OCI-LY7 (cell line): ENCODE data around the gene TRMU. TPM values are rescaled to one million over a fixed set of nuclear protein-coding genes. Genes with fewer than 3 reads are reported as not detected.

Experiments used
- BruUV-seq: library from RNA; stranded (reverse); fragments of 400-500 nt; replicated peaks from 2 replicates; lab custom pipeline; 2021; lab: Mats Ljungman, UMichigan
- CTCF ChIA-PET: fragments of 300-600 bp; sonication (Branson Sonifier 250); formaldehyde crosslinking; loops from one replicate; lab custom pipeline; 2022; ENCODE audit warnings: antibody characterized with exemption; ENCODE audit not compliant: unreplicated experiment; lab: Charles Lee
- POLR2A ChIA-PET: fragments of 300-600 bp; sonication (Branson Sonifier 250); formaldehyde crosslinking; loops from one replicate; lab custom pipeline; 2022; ENCODE audit warnings: antibody characterized with exemption; lab: Charles Lee
- DNase-seq: peaks from one replicate; pipeline ENCODE4 v3.0.0-alpha.2; 2015; ENCODE audit warnings: low spot score
- H2AFZ ChIP-seq: fragments of 200-600 bp; sonication (generic), shearing (Covaris generic); 2 replicates; pipeline ENCODE4 v1.6.1; 2014; ENCODE audit warnings: mild to moderate bottlenecking, antibody characterized with exemption, low read length, moderate library complexity
- H3K27ac ChIP-seq: fragments of 200-600 bp; sonication (generic); 2 replicates; pipeline ENCODE4 v1.5.1; 2014; ENCODE audit warnings: mixed run types, low read depth, mild to moderate bottlenecking, moderate library complexity, low read length, inconsistent platforms; ENCODE audit not compliant: poor library complexity, severe bottlenecking
- H3K36me3 ChIP-seq: fragments of 200-600 bp; sonication (generic); 2 replicates; pipeline ENCODE4 v1.6.1; 2014; ENCODE audit warnings: mild to moderate bottlenecking, antibody characterized with exemption, low read length, moderate library complexity, mixed read lengths; ENCODE audit not compliant: insufficient read depth
- H3K4me1 ChIP-seq: fragments of 200-600 bp; sonication (generic); 2 replicates; pipeline ENCODE4 v1.5.1; 2014; ENCODE audit warnings: mild to moderate bottlenecking, low read length; ENCODE audit not compliant: insufficient read depth, poor library complexity, severe bottlenecking
- H3K4me2 ChIP-seq: fragments of 200-600 bp; sonication (generic); 2 replicates; pipeline ENCODE4 v1.6.1; 2014; ENCODE audit warnings: mild to moderate bottlenecking, low read length
- H3K4me3 ChIP-seq: fragments of 200-600 bp; sonication (generic); 2 replicates; pipeline ENCODE4 v1.5.1; 2014; ENCODE audit warnings: mild to moderate bottlenecking, low read depth, low read length; ENCODE audit not compliant: poor library complexity, severe bottlenecking
- H3K79me2 ChIP-seq: fragments of 200-600 bp; sonication (generic); 2 replicates; pipeline ENCODE4 v1.6.1; 2016; ENCODE audit warnings: low read depth, mild to moderate bottlenecking, low read length, moderate library complexity, mixed read lengths; ENCODE audit not compliant: insufficient read depth
- H3K9me2 ChIP-seq: fragments of 200-600 bp; sonication (generic); 2 replicates; pipeline ENCODE4 v1.6.1; 2016; ENCODE audit warnings: mild to moderate bottlenecking, low read length, mixed read lengths; ENCODE audit not compliant: insufficient read depth
- H3K9me3 ChIP-seq: fragments of 200-600 bp; sonication (generic); 2 replicates; pipeline ENCODE4 v1.6.1; 2014; ENCODE audit warnings: mild to moderate bottlenecking, mixed run types, low read length, mixed read lengths
- H4K20me1 ChIP-seq: fragments of 200-600 bp; sonication (generic); 2 replicates; pipeline ENCODE4 v1.6.1; 2014; ENCODE audit warnings: mild to moderate bottlenecking, antibody characterized with exemption, low read length, moderate library complexity, mixed read lengths; ENCODE audit not compliant: insufficient read depth
- CTCF ChIP-seq: fragments of 200-600 bp; sonication (generic); conservative IDR thresholded peaks from 2 replicates; pipeline ENCODE4 v1.5.1; 2014; ENCODE audit warnings: mild to moderate bottlenecking, antibody characterized with exemption, low read length, moderate library complexity, mixed read lengths
- EZH2phosphoT487 ChIP-seq: fragments of 200-600 bp; sonication (generic); IDR thresholded peaks from 2 replicates; pipeline ENCODE4 v1.6.1; 2018; ENCODE audit warnings: low read depth, borderline replicate concordance, mild to moderate bottlenecking, mixed run types, antibody characterized with exemption, low read length, moderate library complexity, mixed read lengths
- intact Hi-C: fragments of 100-400 bp; cut with micrococcal nuclease; formaldehyde crosslinking; loops from one replicate; pipeline ENCODE4 v1.10.0; 2022; ENCODE audit not compliant: unreplicated experiment
- total RNA-seq, 2 experiments: library from RNA; depleted of rRNA in 1 of 2; stranded (reverse); fragments of >200 nt in 1 of 2; shearing (Covaris generic) in 1 of 2; gene quantifications; 2 replicates each; pipeline ENCODE4 v1.2.3, GENCODE V29; 2014 to 2022

TRMU gene
- total RNA-seq, 2 experiments from 2014 or later, result 88.2 to 121 TPM

- Histone ChIP-seq H3K4me3 (no peak overlapping the region), H3K4me1 (no peaks in the 10 kb centered on the region), H4K20me1 (no peaks in the 10 kb centered on the region), H3K27ac (no peak overlapping the region), H3K9me2 (no peaks in the 10 kb centered on the region), H3K79me2 (no peaks in the 10 kb centered on the region), H2AFZ (no peak overlapping the region), H3K36me3 (no peaks in the 10 kb centered on the region), H3K4me2 (no peak overlapping the region), H3K9me3 (no peaks in the 10 kb centered on the region)
- TF ChIP-seq CTCF, result no peak
- intact Hi-C loops, result no loop called here
- no TSS peak for BruUV-seq
- CTCF ChIA-PET, result no interaction called here
- POLR2A ChIA-PET, result no interaction called here
- DNase-seq, result no peak
Measured at GRCh38 chr22:46405901-46406300, 70.4 kb downstream of the TRMU start.

GRCh38 chr22:46406349-46406748, 70.8 kb downstream of the TRMU start:
- Histone ChIP-seq H3K27ac (no peak overlapping the region), H3K4me3 (no peak overlapping the region), H4K20me1 (no peaks in the 10 kb centered on the region), H3K79me2 (no peaks in the 10 kb centered on the region), H3K36me3 (no peaks in the 10 kb centered on the region), H3K9me2 (no peaks in the 10 kb centered on the region), H3K9me3 (no peaks in the 10 kb centered on the region), H3K4me2 (no peak overlapping the region), H2AFZ (no peak overlapping the region), H3K4me1 (no peaks in the 10 kb centered on the region)
- TF ChIP-seq EZH2phosphoT487 (no peak), CTCF (no peak)
- ChIA-PET CTCF (no interaction called here), POLR2A (no interaction called here)
- intact Hi-C loops, result no loop called here
- no TSS peak for BruUV-seq
- DNase-seq, result no peak

GRCh38 chr22:46406791-46407190, 71.3 kb downstream of the TRMU start:
- H3K4me2 ChIP-seq, result no peak overlapping the region
- TF ChIP-seq EZH2phosphoT487, result no peak
- no peak for TF ChIP-seq CTCF
- intact Hi-C loops, result no loop called here
- H3K9me3 ChIP-seq, result no peaks in the 10 kb centered on the region
- no peaks in the 10 kb centered on the region for H4K20me1 ChIP-seq
- no peaks in the 10 kb centered on the region for H3K79me2 ChIP-seq
- DNase-seq, result no peak
- ChIA-PET POLR2A (no interaction called here), CTCF (no interaction called here)
- H2AFZ ChIP-seq, result no peak overlapping the region
- BruUV-seq, result no TSS peak
- no peak overlapping the region for H3K4me3 ChIP-seq
- no peaks in the 10 kb centered on the region for H3K36me3 ChIP-seq
- no peaks in the 10 kb centered on the region for H3K9me2 ChIP-seq
- no peak overlapping the region for H3K27ac ChIP-seq
- no peaks in the 10 kb centered on the region for H3K4me1 ChIP-seq

Other genes with a start within 250 kb of the TRMU start
- 0.90 and 3.3 TPM in 2 replicates for gene PPARA, start 185.2 kb upstream of the TRMU start, total RNA-seq (2014; rRNA removed; shearing (Covaris generic))
- gene PPARA, start 185.2 kb upstream of the TRMU start, total RNA-seq (2022), result 10.5 and 16.4 TPM in 2 replicates
- gene CDPF1, start 85.4 kb upstream of the TRMU start, total RNA-seq (2014; rRNA removed; shearing (Covaris generic)), result 17.4 and 22.7 TPM in 2 replicates
- 15.4 and 19.4 TPM in 2 replicates for gene CDPF1, start 85.4 kb upstream of the TRMU start, total RNA-seq (2022)
- gene PKDREJ, start 72.4 kb upstream of the TRMU start, total RNA-seq (2014; rRNA removed; shearing (Covaris generic)), result not detected in 2 replicates
- gene PKDREJ, start 72.4 kb upstream of the TRMU start, total RNA-seq (2022), result not detected in 2 replicates
- gene TTC38, start 67.7 kb upstream of the TRMU start, total RNA-seq (2014; rRNA removed; shearing (Covaris generic)), result 0.21 and 0.44 TPM in 2 replicates
- gene TTC38, start 67.7 kb upstream of the TRMU start, total RNA-seq (2022), result 2.4 and 2.7 TPM in 2 replicates
- gene GTSE1, start 38.8 kb upstream of the TRMU start, total RNA-seq (2014; rRNA removed; shearing (Covaris generic)), result 54.7 and 56.0 TPM in 2 replicates
- gene GTSE1, start 38.8 kb upstream of the TRMU start, total RNA-seq (2022), result 109 and 114 TPM in 2 replicates
- gene CELSR1, start 201.9 kb downstream of the TRMU start, total RNA-seq (2014; rRNA removed; shearing (Covaris generic)), result 3.9 and 5.2 TPM in 2 replicates
- 3.7 and 4.9 TPM in 2 replicates for gene CELSR1, start 201.9 kb downstream of the TRMU start, total RNA-seq (2022)